ENCODE results near the gene BCL10.

Gene BCL10

DNA sequence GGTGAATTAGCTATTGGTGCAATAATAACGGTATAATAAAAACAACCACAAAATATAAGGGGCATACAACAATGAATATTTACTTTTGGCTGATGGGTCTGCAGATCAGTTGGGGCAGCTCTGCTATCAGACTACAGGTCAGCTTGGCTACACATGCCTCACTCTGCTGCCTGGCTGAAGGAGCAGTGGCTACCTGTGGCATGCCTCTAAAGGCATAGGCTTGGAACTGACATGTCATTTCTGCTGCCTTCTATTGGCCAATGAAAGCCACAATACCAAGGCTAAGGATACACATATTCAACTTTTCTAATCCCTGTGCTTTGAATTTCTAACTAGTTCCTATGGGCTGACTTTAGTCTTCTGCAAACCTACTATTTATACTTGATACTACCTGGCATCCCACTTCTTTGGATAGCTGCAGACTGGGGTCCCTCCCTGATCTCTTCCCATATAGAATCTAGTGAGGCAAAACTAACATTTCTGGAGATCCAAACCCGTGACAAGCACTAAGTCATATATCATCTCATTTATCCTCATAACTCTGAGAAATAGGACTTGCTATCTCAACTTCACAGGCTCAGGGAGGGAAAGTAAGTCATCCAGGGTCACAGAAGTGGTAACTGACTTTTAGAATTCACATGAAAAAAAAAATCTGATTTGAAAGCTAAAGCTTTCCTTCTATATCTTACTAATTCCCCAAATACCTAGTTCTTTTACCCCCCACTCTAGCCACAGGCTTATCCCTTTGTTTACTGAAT lies 56.4 kb downstream of the BCL10 start:
- DNase-seq: no peak

DNA sequence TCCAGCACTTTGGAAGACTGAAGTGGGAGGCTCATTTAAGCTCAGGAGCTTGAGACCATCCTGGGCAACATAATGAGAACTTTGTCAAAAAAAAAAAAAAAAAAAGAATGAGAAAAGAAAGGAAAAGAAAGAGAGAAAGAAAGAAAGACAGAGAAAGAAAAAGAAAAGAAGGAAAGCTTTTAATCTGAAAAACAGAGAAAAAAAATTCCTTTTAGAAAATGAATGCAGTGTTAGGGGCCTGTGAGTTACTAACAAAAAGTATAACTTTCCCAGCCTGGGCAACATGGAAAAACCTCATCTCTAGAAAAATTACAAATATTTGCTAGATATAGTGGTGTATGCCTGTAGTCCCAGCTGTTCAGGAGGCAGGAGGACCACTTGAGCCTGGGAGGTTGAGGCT lies 59.7 kb downstream of the BCL10 start:
- no peak for DNase-seq

All from femur (tissue), 1 donor.